ENCODE measurements around the gene OTULIN. TPM values are rescaled to one million over a fixed set of nuclear protein-coding genes. Genes with fewer than 3 reads are reported as not detected.

OTULIN gene
- polyA plus RNA-seq, 1 donor (not counting 4 experiments of a cell fraction or from before 2014, with no cell fraction given) = 18.3 TPM

DNA sequence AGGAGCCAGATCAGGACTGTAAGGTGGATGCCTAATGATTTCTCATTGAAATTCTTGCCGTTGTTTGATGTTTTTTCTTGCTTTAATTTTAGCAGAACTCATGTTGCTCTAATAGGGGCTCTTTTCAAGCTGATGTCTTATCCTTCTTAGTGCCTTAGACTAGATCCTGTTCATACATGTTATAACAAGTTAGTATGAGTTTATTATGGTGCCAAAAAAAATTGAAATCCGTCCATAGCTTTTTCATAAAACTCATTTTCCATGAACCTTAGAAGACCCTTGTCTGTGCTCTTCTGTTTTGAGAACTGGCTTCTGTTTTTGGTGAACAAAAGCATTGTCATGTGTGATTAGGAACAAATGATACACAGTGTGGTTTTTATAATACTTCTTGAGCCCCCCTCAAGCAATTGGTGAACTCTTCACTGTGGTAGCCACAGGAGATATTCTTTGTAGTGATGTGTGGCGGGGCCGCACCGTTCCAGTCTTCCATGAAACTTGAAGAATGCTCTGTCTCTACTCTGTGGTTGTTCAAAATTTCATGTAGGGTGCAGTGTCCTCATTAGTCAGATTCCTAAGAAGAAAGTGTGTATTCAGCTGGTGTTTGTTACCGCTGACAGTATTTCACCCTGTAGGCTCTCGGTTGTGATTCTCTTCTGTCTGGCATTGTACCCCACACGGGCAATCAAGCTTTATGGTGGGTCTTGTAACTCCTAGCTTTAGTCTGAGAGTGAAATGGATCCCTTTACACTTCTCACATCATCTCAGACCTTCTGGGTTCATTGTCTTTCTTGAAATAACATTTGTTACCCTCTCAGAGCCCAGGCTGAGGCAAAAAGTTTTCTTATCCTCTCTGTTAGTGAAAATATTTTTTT is 10.7 kb downstream of the OTULIN start:
- peak overlapping the region; percentile 39 for H3K9ac ChIP-seq (ENCODE audit: control insufficient read depth, extremely low read depth, insufficient read depth, low read length)
- TF ChIP-seq EZH2 (IDR thresholded peaks at IDR 0.05; ENCODE audit: low read length) (no peak), CTCF (optimal IDR thresholded peaks at IDR 0.05 in 1 of 3, IDR thresholded peaks at IDR 0.05 in 1 of 3, conservative IDR thresholded peaks at IDR 0.05 in 1 of 3; ENCODE audit: extremely low read depth in 1 of 3, insufficient read depth in 2 of 3, low read length in 3 of 3) (no peak)
- no peak overlapping the region for H2AFZ ChIP-seq (ENCODE audit: control insufficient read depth, low read length)
- peaks cover 76% of the 10 kb centered on the region for H3K79me2 ChIP-seq (ENCODE audit: control insufficient read depth, insufficient read depth, low read length)
- DNase-seq (ENCODE audit: low read depth, low spot score) (no peak), FAIRE-seq (no peak)
- peak overlapping the region; percentile 71 for H3K27ac ChIP-seq (ENCODE audit: control insufficient read depth, insufficient read depth, low read length)
- dilution Hi-C loops (cut with MboI; ENCODE audit: extremely low pct_ligation_motif_present, low sequenced_read_pairs) = no loop called here
- no peaks in the 10 kb centered on the region for H3K9me1 ChIP-seq (ENCODE audit: control insufficient read depth, extremely low read depth, insufficient read depth, low read length)
- peaks cover 3 to 11% of the 10 kb centered on the region in 2 experiments for H3K36me3 ChIP-seq (ENCODE audit: control insufficient read depth in 2 of 2, extremely low read depth in 1 of 2, insufficient read depth in 2 of 2, low read length in 2 of 2)
- H3K4me2 ChIP-seq (ENCODE audit: control insufficient read depth, extremely low read depth, insufficient read depth, low read depth, low read length) = peak overlapping the region; percentile 65
- peaks cover 2% of the 10 kb centered on the region for H4K20me1 ChIP-seq (ENCODE audit: control insufficient read depth, extremely low read depth, insufficient read depth, low read length)
- peaks cover 51% of the 10 kb centered on the region for H3K4me1 ChIP-seq (ENCODE audit: control insufficient read depth, extremely low read depth, insufficient read depth, low read length)
- H3K4me3 ChIP-seq (ENCODE audit: control insufficient read depth in 2 of 3, extremely low read depth in 1 of 3, insufficient read depth in 2 of 3, low read depth in 1 of 3, low read length in 3 of 3) = no peak overlapping the region
- H3K9me3 ChIP-seq (ENCODE audit: control insufficient read depth, low read depth, low read length) = no peaks in the 10 kb centered on the region
- no peaks in the 10 kb centered on the region for H3K27me3 ChIP-seq (ENCODE audit: control insufficient read depth, extremely low read depth, insufficient read depth, low read length)

GRCh38 chr5:14675865-14676300 is 11.4 kb downstream of the OTULIN start:
- Histone ChIP-seq H3K9me3 (ENCODE audit: control insufficient read depth, low read depth, low read length) (no peaks in the 10 kb centered on the region), H3K4me2 (ENCODE audit: control insufficient read depth, extremely low read depth, insufficient read depth, low read depth, low read length) (peak overlapping the region; percentile 65), H3K79me2 (ENCODE audit: control insufficient read depth, insufficient read depth, low read length) (peaks cover 73% of the 10 kb centered on the region), H3K9ac (ENCODE audit: control insufficient read depth, extremely low read depth, insufficient read depth, low read length) (peak overlapping the region; percentile 58), H3K4me1 (ENCODE audit: control insufficient read depth, extremely low read depth, insufficient read depth, low read length) (peaks cover 45% of the 10 kb centered on the region), H3K27me3 (ENCODE audit: control insufficient read depth, extremely low read depth, insufficient read depth, low read length) (no peaks in the 10 kb centered on the region), H4K20me1 (ENCODE audit: control insufficient read depth, extremely low read depth, insufficient read depth, low read length) (peaks cover 2% of the 10 kb centered on the region), H3K36me3 (ENCODE audit: control insufficient read depth in 2 of 2, extremely low read depth in 1 of 2, insufficient read depth in 2 of 2, low read length in 2 of 2) (peaks cover 3 to 14% of the 10 kb centered on the region in 2 experiments), H3K27ac (ENCODE audit: control insufficient read depth, insufficient read depth, low read length) (peak overlapping the region; percentile 71), H2AFZ (ENCODE audit: control insufficient read depth, low read length) (no peak overlapping the region), H3K9me1 (ENCODE audit: control insufficient read depth, extremely low read depth, insufficient read depth, low read length) (no peaks in the 10 kb centered on the region), H3K4me3 (ENCODE audit: control insufficient read depth in 2 of 3, extremely low read depth in 1 of 3, insufficient read depth in 2 of 3, low read depth in 1 of 3, low read length in 3 of 3) (no peak overlapping the region)
- dilution Hi-C loops (cut with MboI; ENCODE audit: extremely low pct_ligation_motif_present, low sequenced_read_pairs) = no loop called here
- FAIRE-seq (no peak), DNase-seq (ENCODE audit: low read depth, low spot score) (no peak)
- TF ChIP-seq EZH2 (IDR thresholded peaks at IDR 0.05; ENCODE audit: low read length) (no peak), CTCF (optimal IDR thresholded peaks at IDR 0.05 in 1 of 3, IDR thresholded peaks at IDR 0.05 in 1 of 3, conservative IDR thresholded peaks at IDR 0.05 in 1 of 3; ENCODE audit: extremely low read depth in 1 of 3, insufficient read depth in 2 of 3, low read length in 3 of 3) (no peak)
